UCSD-AML1 (cell line): ENCODE results near the gene KHSRP.
"Not testable (repeated sequence)": the region's sequence is repeated elsewhere in the genome, so short reads cannot be mapped to it uniquely, and the experiment has no call there.

Experiments used
- DNase-seq: peaks from one replicate; lab custom pipeline; 2025; ENCODE audit not compliant: unreplicated experiment; lab: John Stamatoyannopoulos, UW

KHSRP gene

GRCh38 chr19:6418562-6418932, 6.1 kb downstream of the KHSRP start:
- no peak for DNase-seq

DNA sequence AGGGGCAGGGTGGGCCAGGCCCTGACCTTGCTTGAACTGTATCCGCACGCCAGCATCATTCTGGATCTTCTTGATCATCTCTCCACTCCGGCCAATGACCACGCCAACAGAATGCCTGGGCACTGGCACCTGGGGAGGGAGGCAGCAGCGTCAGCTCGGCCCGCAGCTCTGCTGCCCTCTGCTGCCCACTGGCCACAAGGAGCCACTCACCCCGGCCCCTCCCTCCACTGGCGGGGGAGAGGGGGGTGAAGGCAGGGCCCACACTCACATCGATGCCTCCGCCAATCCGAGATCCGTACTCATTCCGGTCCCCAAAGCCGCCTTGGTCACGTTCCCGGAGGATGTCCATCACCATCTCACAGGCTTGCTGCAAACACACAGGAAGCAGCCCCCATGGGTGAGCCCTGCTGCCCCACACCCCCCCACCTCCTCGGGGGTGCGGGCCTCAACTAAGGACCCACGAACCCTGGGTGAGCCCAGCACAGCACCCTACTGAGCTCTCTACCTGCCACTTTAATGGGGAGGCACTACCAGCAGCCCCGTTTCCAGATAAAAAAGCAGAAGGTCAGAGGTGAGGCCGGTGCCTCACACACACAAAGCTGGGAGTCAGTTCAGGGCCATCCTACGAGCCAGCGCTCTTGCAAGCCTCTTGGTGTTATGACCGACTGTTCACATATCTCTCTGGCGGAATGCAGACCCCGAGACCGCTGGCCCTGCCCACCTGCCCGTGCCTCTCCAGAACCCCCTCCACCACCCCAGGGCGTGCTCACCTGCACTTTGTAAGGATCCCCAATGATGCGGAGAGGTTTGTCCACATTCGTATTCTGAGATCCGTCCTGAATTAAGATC, 6.7 kb downstream of the KHSRP start:
- no peak for DNase-seq

GRCh38 chr19:6416658-6417405, 7.8 kb downstream of the KHSRP start:
- no peak for DNase-seq

- DNase-seq: no peak
Measured at GRCh38 chr19:6415591-6416190, 8.9 kb downstream of the KHSRP start.

DNA sequence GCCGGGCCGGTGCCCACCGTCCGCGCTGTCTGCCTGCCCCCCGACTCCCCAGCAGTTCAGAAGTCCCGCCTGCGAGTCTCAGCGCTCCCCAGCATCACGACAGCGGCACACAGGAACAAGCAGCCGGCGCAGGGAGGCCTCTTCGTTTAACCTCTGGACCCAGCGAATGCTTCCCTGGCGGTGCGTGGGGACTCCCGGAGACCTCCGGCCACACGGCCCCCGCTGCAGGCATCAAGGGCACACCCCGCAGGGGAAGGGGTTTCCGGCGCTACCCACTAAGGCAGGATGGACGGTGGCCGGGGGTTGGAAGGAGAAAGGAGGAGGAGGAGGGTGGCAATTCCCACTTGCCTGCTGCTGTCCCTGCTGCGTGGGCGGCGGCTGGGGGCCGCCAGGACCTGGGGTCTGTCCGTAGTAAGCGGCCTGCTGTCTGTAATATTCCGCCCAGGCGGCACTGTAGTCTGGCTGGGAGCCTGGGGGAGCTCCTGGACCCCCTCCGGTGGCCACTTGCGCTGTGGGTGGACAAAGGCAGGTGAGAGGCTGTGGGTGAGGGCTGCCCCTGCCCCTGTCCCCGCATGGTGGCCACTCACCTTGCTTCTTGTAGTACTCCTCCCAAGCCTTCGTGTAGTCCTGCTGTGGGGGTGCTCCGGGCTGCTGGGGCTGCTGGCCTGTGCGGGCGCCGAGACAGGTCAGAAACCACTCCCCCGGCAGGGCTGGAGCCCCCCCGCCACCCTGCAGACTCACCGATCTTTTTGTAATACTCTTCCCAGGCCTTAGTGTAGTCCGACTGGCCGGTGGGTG, 9.6 kb downstream of the KHSRP start:
- DNase-seq: no peak

DNA sequence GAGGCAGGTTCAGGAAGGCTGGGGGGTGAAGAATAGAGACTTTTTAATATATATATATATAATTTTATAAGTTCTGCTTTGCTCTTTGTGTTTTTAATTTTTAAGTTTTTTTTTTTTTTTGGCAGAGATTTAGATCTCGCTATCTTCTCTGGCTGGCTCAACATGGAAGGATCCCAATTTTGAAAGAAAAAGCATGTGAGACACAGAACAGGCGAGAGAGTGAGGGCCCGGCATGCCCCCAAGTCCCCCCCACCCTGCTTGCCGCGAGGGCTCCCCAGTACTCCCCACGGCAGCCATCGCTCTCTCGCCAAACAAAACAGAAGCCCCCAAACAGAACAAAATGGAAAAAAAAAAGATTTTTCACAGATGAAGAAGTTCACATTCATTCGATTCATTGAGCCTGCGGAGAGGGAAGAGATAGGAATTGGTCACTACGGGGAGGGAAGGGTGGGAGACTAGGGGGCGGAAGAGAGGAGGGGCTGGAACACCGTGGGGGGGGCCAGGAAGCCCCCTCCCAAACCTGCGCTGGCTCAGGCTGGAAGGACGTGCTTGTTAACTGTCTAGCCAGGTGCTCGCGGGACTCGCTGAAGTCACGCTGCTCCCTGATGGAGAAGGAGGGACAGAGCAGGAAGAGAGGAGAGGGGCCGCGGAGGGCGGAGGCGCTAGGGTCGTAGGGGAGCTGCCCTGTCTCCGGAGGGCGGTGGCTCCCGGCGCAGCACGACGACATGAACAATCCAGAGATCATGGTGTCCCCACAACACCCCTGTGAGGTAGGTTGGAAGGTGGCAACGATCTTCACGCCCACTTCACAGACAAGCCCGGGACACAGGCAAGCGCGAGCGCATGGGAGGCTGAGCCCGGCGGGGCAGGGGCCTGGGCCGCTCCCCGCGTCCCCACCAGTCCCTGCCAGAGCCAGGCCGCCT, 10.6 kb downstream of the KHSRP start:
- no peak for DNase-seq

- DNase-seq: no peak
Measured at GRCh38 chr19:6413291-6413690, 11.3 kb downstream of the KHSRP start.

DNA sequence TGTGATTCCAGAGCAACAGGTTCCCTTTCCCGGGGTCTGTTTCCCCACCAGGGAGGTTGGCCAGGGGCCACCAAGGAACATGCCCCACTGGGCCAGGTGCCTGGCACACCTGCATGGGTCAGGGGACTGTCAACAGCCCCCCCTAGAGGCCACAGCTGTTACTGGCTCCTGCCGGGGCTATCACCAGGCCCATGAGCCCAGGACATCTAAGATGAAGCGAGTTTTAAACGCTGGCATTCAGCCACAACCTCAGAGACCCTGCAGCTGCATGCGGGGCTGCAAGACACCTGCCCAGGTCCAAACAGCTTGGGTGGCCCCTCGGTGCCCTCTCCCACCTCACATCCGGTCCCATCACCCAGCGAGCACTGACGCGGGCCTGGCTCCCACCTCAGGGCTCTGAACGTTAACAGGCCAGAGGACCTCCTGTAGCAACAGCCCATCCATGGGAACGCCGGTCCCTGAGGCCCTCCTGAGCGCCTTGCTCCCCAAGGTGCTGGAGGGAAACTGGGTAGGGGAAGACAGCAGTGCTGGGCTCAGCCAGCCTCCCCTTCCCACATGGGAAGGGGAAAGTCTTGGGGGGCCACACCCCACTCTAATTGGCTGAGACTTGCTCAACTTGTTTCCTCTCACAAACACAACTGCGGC, 12.0 kb downstream of the KHSRP start:
- peak; percentile 38 for DNase-seq

GRCh38 chr19:6412061-6412446, 12.6 kb downstream of the KHSRP start:
- DNase-seq: no peak

GRCh38 chr19:6409346-6409745, 15.3 kb downstream of the KHSRP start:
- DNase-seq: no peak

GRCh38 chr19:6406401-6406800, 18.2 kb downstream of the KHSRP start:
- DNase-seq: no peak

- DNase-seq: no peak
Measured at GRCh38 chr19:6402837-6403608, 21.6 kb downstream of the KHSRP start.

DNA sequence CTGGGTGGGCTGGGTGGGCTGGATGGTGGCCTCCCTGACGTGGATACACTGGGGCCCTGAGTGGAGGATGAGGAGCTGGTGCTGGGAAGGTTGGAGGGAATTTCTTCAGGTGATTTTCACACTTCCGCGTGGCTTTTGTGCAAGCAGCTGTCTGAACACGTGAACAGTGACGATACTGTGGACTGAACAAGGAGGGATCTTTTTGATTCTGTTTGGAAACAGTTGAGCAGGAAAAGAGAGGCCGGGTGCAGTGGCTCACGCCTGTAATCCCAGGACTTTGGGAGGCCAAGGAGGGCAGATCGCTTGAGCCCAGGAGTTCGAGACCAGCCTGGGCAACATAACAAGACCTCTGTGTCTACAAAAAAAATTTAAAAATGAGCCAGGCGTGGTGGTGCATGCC, 22.6 kb downstream of the KHSRP start:
- no peak for DNase-seq

DNA sequence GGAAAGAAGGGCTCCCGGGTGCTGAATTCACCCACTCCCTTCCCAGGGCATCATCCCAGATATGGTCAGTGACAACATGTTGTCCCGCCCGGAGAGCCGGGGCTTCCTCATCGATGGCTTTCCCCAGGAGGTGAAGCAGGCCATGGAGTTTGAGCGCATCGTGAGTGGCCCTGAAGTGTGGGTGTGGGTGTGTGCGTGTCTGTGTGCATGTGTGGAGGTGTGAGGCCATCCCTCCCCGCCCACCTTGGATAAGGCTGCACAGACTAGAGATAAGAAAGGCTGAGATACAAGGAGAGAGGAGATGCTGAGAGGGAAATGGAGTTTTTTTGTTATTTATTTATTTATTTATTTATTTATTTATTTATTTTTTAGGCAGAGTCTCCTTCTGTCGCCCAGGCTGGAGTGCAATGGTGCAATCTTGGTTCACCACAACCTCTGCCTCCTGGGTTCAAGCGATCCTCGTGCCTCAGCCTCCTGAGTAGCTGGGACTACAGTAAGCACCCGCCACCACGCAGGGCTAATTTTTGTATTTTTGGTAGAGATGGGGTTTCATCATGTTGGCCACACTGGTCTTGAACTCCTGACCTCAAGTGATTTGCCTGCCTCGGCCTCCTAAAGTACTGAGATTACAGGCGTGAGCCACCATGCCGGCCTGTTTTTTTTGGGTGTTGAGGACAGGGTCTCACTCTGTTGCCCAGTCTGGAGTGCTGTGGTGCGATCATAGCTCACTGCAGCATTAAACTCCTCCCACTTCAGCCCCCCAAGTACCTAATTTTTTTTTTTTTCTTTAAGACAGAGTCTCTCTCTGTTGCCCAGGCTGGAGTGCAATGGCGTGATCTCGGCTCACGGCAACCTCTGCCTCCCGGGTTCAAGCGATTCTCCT, 24.3 kb downstream of the KHSRP start:
- DNase-seq: not testable (repeated sequence)

GRCh38 chr19:6396305-6396704, 28.3 kb downstream of the KHSRP start:
- DNase-seq: no peak

GRCh38 chr19:6394831-6395230, 29.8 kb downstream of the KHSRP start:
- DNase-seq: no peak

DNA sequence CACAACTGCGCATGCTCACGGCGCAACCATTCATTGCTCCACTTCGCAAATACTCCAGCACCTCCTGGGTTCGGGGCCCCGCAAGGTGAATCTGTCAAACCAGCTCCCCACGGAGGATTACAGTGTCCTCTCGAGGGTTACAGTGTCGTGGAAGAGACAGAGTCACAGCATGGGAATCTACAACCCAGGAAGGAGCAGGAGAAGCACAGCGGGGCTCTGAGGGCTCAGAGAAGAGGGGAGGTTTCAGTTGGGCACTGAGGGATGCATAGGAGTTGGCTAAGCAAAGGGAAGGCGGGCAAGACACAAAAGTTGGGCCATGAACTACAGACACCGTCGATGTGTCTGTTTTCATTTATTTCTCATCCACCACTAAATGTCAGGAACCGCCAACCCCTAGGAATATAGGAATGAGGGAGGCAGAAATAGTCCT, 30.6 kb downstream of the KHSRP start:
- no peak for DNase-seq
